NCI-H510A treated with DMSO at 0.1 percent for 48 hours (cell line): ENCODE results near the gene P2RY14.
"Not testable (repeated sequence)": the region's sequence is repeated elsewhere in the genome, so short reads cannot be mapped to it uniquely, and the experiment has no call there.

Source experiments
- DNase-seq: peaks from one replicate; lab custom pipeline; 2025; lab: John Stamatoyannopoulos, UW

P2RY14 gene

GRCh38 chr3:151178208-151178845 is 100.0 kb downstream of the P2RY14 start:
- DNase-seq, result no peak

- DNase-seq, result no peak
Measured at GRCh38 chr3:151175952-151176351, 102.4 kb downstream of the P2RY14 start.

- DNase-seq, result no peak
Measured at GRCh38 chr3:151174351-151174750, 104.0 kb downstream of the P2RY14 start.

GRCh38 chr3:151171145-151171757 is 107.1 kb downstream of the P2RY14 start:
- no peak for DNase-seq

- DNase-seq, result not testable (repeated sequence)
Measured at GRCh38 chr3:151169948-151170679, 108.2 kb downstream of the P2RY14 start.

- DNase-seq, result no peak
Measured at GRCh38 chr3:151169262-151169947, 108.9 kb downstream of the P2RY14 start.

GRCh38 chr3:151168269-151169094 is 109.9 kb downstream of the P2RY14 start:
- DNase-seq, result peak; percentile 59

GRCh38 chr3:151166161-151166560 is 112.2 kb downstream of the P2RY14 start:
- no peak for DNase-seq

GRCh38 chr3:151165226-151165625 is 113.1 kb downstream of the P2RY14 start:
- DNase-seq, result no peak
